ENCODE data around the gene ARRDC3.
A peak's percentile ranks its signal among the peaks of the same experiment; 100 is the strongest.

ARRDC3 gene

DNA sequence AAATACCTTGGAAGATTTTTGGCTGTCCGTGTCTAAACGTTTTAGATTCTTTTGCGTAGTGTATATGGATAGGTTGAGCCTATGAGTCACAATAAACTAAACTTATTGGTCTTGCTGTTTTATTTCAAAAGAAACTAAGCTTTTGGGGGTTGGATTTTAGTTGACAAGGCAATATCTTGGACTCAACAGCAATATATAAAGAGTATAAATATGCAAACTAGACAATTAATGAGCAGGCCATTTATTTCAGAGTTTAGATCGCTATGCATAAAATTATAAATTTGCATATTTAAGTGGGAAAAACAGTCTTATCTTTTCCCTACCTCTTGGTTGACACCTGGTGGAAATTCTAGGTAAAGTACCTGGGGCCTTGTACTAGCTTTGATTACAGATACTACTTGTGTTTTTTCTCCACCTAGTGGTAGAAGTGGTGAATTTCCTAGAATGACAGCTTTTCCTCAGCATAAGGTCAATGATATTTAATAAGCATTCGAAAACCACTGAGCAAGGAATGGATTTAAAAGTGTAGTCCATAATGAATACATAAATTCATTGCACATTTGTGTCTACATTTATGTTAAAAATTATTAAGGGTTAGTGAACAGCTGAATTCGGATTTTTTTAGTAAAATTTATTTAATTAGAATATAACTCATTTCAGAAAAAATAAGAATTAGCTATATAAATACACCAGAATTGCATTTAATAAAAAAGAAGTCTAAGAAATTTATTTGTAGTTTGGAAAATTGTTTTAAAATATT lies 1.7 kb upstream of the ARRDC3 start:
- DNase-seq (ENCODE audit: low read depth): no peak

DNA sequence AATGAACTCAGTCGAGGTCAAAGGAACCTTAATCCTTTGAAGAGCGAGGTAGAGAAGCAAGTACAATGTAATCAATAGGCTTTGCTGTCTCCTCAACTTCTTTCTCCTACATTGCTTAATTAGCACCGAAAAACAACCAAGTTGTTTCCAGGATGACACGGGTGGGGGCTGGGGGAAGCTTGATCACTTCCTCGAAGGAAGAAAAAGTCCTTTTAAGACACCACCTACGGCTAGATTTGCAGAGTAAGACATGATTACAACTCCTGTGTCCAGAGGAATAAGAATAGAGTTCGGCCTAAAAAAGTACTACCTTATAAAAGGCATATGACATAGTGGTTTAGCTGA lies 811 bp upstream of the ARRDC3 start:
- DNase-seq (ENCODE audit: low read depth): no peak

DNA sequence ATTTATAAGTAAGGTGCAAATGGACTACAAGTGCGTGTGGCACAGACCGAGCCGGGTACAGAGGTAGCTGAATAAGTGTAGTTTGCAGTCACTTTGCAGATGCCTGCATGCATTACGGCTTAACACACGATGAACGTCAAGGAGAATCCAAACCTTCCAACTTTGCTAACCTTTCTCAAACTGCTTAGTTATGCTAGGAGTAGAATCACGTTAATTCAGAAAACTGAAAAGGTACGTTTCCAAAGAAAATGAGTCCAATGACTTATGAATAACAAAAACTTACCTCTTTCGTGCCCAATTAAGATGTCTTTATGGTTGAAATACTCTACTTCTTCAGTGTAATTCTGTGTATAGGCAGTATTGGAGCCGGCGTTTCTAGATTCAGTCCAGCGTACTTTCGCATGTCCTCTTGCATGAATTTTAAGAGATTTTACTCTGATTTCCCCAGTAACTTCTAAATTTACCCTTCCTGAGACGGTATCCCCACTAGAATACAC lies 539 bp downstream of the ARRDC3 start:
- no peak for DNase-seq (ENCODE audit: low read depth)

DNA sequence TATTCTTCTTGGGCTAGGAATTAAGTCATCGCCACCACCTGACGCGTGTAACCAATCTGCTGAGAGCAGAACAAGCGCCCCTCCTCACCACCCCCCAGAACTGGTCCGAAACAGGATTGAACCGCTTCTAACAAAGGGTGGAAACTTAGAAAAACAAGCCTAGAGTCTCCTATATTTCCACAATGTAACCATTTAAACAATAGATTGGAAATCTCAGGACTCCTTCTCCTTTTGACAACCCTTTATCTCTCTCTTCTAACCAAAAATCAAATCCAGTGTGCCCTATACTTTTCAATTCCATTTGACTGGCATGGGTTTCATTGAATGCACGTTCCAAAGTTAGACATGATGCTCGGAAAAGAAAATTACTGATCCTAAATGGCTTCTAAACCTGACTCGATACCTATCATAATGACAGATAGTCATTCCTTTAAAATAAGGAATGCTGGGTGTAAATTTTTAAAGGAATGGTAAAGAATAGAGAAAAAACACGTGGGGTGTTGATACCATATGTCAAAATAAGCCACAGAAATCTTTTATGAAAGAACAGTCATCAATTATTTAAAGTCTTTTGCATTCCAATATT lies 1.2 kb downstream of the ARRDC3 start:
- DNase-seq (ENCODE audit: low read depth): peak; percentile 37

DNA sequence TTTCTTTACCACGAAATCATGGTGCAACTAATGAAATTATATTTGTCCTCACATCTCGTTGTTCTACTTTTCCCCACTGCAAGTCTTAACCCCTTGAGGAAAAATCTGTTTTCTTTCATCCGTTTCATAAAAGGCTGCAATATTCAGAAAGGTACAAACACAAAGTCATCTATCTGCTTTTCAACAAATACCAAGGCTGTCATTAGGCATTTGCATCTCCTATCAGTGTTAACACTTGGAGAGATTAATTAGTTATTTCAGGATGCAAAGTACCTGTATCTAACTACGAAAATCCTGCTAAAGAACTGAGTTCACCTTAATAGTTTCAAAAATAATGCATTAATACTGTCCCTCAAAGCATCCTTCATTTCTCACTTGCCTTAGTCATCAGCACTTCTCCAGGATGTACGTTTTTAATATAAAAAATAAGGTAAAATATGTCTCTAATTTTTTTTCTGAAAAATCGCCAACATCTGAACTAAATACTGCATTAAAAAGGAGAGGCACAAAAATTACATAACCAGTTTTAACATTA lies 1.8 kb downstream of the ARRDC3 start:
- no peak for DNase-seq (ENCODE audit: low read depth)

DNA sequence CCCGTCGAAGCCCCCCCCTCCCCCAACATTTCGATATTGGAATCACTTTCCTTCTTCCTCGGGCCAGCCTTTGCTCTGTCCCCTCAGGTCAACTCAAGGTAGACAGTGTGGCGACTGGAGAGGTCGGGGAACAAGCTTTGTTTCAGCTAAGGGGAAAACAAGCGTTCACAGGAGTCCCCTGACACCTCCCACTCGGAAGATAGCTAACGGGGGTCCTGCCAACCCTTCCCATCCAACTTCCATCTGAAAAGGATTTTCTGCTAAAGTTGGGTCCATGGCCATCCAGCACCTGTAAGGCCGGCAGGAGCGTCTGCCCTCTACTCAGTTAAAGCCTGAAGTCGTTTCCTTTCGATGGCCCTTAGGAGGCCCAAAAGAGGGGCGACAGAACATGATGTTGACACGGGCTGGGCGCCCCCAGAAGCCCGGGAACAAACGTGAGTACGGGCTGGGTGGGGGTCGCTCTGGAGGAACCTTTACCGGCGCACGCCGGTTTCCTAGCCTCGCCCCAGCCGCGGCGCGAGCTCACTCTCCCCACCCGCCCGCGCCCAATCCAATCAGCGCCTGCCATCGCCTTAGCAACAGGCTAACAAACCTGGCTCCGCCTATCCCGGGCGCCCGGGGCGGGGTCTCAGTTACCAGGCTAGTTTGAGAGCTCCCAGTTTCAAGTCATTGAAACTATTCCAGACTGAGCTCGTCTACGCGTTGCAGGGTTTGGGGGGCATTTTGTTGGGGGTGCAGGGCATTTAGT lies 2.5 kb downstream of the ARRDC3 start:
- peak; percentile 96 for DNase-seq (ENCODE audit: low read depth)

DNA sequence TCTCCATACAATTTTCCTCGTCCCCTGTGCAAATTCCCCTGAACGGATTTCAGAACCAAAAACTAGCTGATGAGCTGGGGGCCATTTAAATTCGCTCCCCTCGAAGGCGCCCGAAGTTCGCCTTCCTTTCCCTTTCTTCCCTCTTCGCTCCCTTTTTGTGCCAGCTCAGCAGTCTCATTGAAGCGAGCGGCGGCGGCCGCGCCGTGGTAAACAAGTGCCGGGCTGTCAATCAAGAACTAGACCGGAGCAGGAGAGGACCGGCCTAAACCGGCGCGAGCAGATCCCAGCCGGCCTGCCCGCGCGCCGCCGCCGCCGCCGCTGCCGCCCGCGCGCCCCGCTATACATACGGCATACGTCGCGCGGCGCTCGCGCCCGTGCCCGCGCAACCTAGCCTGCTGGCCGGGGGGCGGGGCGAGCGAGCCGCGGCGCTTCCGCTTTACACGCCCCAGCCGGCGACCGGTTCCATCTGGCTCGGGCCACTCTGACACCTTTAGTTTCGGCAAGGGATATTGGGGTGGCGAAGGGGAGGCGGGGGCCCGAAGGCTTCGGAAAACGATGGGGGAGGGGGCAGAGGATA lies 3.1 kb downstream of the ARRDC3 start:
- DNase-seq (ENCODE audit: low read depth): peak; percentile 93

DNA sequence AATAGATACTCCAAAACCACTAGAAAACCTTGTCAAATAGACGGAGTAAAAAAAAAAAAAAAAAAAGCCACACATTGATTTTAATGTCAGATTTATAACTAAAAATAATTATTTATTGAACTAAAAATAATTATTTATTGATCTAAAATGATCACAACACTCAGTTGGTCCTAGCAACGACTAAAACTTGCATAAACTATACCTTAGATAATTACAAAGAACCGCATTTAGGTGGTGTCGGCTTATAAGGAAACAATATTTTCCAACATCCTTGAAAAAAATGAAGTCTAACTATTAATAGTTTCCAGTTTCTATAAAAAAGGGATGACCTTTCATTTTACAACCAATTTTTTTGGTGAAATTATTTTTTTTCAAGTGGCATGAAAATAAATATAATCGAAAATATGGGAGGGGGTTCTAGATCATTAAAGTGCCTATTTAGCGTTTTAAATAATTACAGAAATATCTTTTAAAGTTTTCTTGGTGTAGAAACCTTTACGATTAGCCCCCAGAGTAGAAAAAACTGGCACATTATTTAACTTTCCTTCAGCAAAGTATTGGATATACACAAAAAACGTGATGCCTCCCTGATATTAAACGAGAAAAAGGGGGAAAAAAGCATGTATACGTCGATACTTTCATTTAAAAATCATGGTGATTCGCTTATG lies 3.7 kb downstream of the ARRDC3 start:
- no peak for DNase-seq (ENCODE audit: low read depth)

DNA sequence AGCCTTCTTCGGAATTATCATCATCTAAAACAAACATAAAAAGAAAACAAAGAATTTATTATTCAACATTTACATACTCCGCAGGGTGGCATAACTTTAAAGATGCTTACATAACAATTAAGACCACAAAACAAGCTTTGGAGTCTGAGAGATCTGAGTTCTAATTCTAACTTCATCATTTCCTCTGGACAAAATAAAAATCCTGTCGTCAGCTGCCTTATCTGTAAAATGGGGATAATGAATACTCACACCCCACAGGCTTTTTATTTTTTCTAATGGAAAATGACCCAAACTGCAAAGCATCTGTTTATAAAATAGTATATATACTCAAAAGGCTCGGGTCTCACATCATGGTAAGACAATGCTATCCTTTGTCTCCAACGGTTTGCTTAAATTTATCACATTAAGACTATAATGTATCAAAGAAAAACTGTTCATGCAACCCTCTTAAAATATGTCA lies 4.3 kb downstream of the ARRDC3 start:
- DNase-seq (ENCODE audit: low read depth): no peak

DNA sequence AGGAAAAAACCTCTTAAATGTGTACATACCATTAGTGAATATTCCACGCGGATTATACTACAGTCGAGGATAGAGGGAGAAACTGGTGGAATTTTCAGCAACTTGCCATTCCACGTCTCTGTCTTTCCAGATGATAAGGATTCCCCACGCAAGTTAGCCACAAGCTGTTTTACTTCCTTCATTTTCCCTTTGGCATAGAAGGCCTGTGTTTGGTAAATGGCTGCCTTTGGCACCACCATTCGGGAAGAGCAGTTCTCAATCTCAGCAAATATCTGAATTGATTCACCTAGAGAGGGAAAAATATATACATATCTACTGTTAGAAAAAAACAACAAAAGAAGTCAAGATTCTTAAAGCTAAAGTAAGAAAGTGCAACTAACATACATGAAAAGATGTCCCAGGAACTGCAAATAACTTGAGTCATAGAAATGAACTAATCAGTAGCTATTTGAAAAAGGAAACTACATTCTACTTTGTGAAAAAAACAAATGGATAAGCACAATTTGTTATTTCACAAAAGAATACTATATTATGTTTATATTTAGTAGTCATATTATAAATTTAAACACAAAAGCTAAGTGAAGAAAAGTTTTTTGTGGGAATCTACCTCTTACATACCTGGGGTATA lies 8.1 kb downstream of the ARRDC3 start:
- no peak for DNase-seq (ENCODE audit: low read depth)

DNA sequence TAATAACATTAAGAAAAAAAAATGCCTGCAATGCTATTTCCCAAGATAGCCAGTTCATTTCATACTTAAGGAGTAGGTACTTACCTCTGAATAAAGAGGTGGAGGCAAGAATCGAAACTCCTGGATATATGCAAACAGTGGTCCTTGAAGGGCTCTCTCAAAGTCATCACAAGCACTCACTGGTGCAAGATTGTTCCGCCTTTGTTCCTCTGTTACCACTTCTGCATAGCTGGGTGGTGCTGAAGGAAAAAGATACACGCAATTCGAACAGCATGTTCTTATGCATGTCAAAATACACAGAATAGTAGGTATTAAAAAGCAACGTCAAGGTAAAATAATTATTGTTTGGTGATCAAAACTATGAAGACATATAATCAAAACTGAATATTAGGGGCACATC lies 9.5 kb downstream of the ARRDC3 start:
- no peak for DNase-seq (ENCODE audit: low read depth)

DNA sequence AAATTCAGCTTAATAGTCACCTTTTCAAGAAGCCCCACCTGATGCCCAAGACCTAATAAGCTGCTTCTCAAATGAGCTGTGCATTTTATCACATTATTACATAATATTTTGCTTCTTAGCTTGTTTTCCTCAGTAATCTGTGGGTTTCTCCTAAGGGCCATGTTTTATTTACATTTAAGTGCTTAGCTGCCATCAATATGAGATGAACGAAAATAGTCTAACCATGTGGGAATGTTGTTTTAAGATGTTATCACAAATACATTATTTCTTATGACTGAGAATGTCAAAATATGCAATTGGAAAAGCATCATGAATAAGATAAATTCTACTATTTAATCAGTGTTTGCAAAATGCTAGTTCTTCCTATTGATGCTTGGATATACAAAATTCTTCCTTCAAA lies 10.1 kb downstream of the ARRDC3 start:
- no peak for DNase-seq (ENCODE audit: low read depth)

DNA sequence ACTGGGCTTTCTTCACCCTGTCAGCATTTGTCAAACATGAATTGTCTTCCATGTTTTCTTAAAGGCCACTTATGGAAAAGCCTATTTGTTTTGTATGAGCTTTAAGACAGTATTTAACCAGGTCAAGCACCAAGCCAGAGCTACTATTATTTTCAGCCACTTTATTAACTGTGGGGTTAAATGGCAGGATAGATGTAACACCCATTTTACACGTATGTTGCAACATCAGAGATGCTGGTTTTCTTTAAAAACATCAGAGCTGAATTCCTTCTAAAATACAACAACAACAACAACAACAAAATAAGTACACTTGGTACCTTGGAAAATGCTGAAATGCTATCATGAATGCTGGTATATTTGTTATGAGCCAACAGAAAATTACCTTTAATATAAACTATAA lies 13.6 kb downstream of the ARRDC3 start:
- DNase-seq (ENCODE audit: low read depth): no peak

DNA sequence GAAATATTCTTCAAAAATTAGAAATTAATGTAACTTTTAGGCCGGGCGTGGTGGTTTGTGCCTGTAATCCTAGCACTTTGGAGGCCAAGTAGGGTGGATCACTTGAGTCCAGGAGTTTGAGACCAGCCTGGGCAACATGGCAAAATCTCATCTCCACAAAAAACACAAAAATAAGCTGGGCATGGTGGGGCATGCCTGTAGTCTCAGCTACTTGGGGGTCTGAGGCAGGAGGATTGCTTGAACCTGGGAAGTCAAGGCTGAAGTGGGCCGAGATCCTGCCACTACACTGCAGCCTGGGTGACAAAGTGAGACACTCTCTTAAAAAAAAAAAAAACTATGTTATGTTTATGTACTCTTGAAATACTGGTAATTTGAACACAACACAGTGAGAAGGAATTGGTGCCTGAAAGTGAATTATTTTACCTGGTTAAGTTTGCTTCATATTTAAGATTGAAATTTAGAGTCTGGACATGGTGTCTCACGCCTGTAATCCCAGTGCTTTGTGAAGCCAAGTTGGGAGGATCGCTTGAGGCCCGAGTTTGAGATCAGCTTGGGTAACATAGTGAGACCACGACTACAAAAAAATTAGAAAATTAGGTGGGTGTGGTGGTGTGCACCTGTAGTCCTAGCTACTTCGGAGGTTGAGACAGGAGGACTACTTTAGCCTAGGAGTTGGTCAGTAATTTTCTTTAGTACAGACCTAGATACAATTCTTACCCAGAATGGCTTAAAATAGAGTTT lies 15.0 kb downstream of the ARRDC3 start:
- DNase-seq (ENCODE audit: low read depth): no peak

DNA sequence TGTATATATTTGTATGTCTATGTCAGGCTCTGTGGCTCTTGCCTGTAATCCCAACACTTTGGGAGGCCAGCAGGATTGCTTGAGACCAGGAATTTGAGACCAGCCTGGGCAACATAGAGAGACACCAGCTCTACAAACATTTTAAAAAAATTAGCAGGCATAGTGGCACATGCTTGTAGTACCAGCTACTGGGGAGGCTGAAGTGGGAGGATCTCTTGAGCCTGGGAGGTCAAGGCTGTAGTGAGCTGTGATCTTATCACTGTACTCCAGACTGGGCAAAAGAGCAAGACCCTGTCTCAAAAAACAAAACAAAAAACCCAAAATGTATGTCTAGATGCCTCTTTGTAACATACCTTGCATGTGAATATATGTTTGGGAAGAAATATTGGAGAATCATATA lies 15.8 kb downstream of the ARRDC3 start:
- no peak for DNase-seq (ENCODE audit: low read depth)

DNA sequence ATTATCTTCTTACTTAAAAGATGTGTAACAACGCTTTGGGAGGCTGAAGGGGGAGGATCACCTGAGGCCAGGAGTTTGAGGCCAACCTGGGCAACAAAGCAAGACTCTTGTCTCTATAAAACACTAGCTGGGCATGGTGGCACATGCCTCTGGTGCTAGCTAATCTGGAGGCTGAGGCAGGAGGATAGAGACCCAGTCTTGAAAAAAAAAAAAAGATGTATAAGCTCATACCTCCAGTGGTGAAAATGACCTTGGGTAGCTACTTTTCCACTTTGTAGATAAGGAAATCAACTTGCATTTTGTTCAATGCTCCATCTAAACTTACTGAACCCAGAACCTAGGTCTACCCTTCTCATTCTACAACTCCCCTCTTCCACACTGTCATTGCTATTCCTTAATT lies 16.6 kb downstream of the ARRDC3 start:
- no peak for DNase-seq (ENCODE audit: low read depth)

DNA sequence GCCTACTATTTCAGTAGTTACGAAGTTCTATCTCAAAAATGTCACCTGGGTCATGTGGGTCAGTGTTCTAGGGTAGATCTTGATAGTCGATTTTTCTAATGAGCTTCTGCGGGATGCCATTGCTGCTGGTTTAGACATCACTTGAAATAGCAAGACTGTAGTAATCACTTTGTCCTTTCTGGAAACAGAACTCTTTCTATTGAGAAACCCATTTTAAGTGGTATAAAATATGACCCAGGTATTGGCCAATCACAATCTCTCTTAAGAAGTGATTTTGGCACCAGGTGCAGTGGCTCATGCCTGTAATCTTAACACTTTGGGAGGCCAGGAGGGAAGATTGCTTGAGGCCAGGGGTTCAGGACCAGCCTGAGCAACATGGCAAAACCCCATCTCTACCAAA lies 17.6 kb downstream of the ARRDC3 start:
- DNase-seq (ENCODE audit: low read depth): no peak

DNA sequence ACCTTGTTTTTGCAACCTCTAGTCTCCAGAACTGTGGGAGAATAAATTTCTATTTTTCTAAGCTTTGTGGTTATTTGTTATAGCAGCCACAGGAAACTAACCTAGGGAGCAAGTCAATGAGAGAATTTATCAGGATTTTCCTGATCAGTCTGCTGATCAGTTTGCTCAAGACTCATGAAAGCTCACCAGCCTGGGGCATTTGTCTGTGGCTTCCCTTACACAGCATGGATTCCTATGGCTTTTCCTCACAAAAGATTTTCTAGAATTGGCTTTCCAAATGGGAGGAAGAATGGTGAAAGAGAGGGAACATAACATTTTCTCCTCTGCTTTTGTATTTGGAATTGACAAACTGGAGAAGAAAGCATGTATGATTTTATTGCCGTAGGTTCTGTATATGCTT lies 20.2 kb downstream of the ARRDC3 start:
- no peak for DNase-seq (ENCODE audit: low read depth)

DNA sequence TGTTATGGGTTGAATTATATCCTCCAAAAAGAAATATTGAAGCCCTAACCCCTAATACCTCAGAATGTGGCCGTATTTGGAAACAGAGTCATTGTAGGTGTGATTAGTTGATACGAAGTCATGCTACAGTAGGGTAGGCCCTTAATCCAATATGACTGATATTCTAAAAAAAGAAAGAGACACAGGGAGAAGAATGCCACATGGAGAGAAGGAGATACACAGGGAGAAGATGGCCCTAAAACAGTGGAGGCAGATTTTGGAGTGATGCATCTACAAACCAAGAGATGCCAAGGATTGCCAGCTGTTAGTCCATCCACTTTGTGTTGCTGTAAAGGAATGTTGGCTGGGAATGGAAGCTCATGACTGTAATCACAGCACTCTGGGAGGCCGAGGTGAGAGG lies 21.3 kb downstream of the ARRDC3 start:
- DNase-seq (ENCODE audit: low read depth): no peak

DNA sequence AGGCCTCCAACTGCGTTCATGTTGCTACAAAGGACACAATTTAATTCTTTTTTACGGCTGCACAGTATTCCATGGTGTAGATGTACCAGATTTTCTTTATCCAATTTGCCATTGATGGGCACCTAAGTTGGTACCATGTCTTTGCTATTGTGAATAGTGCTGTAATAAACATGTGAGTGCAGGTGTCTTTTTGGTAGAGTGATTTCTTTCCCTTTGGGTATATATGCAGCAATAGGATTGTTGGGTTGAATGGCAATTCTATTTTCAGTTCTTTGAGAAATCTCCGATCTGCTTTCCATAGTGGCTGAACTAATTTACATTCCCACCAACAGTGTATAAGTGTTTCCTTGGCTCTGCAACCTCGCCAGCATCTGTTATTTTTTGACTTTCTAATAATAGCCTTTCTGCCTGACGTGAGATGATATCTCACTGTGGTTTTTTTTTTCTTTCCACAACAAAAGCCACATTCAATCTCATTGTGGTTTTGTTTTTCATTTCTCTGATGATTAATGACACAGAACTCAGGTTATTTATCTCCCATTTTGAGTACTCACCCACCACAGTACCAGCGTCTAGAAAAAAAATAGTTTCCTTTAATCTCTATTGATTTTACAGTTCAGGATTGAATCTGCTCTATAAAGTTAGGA lies 21.9 kb downstream of the ARRDC3 start:
- DNase-seq (ENCODE audit: low read depth): no peak

Measured in stimulated activated CD8-positive, alpha-beta memory T cell treated with anti-CD3 and anti-CD28 coated beads, Interleukin-12 subunit alpha, Interleukin-12 subunit beta, amount 100 ng/mL, for 4 hours (primary cell).